ENCODE results near the gene CCDC9B.

GRCh38 chr15:40334541-40334940 is 6.2 kb downstream of the CCDC9B start:
- TF ChIP-seq POLR2A (IDR thresholded peaks at IDR 0.05; ENCODE audit: low read length), result no peak
- no peak for TF ChIP-seq GATA1 (IDR thresholded peaks at IDR 0.05; ENCODE audit: low read depth, low read length)
